ENCODE results near the gene OSBPL3.

The OSBPL3 gene

DNA sequence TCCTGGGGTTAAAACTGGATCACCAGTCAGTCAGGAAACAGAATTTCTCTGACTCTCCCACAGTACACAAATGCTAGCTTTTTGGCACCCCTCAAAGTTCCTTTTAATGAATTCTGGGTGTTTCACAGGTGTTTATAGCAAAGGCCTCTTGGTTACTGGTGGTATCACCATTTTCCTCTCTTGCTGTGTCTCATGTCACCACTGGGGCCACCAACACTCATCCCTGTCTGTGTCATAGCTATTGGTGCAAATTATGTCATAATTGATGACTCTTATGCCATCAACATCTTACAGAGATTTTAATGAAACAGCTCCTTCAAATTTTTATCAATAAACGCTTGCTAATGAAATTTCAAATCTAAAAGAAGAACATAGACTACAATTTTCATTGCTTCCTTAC, 27.7 kb upstream of the OSBPL3 start:
- Histone ChIP-seq H3K27me3 (ENCODE audit: control insufficient read depth, insufficient read depth, low read length) (no peaks in the 10 kb centered on the region), H3K4me3 (ENCODE audit: low read depth, low read length) (no peak overlapping the region), H3K4me1 (ENCODE audit: control insufficient read depth, insufficient read depth, low read length) (no peaks in the 10 kb centered on the region), H3K36me3 (ENCODE audit: control insufficient read depth, insufficient read depth, low read length) (no peaks in the 10 kb centered on the region), H3K9ac (ENCODE audit: low read depth, low read length) (no peak overlapping the region), H3K9me3 (ENCODE audit: control insufficient read depth, insufficient read depth, low read length) (no peaks in the 10 kb centered on the region)

DNA sequence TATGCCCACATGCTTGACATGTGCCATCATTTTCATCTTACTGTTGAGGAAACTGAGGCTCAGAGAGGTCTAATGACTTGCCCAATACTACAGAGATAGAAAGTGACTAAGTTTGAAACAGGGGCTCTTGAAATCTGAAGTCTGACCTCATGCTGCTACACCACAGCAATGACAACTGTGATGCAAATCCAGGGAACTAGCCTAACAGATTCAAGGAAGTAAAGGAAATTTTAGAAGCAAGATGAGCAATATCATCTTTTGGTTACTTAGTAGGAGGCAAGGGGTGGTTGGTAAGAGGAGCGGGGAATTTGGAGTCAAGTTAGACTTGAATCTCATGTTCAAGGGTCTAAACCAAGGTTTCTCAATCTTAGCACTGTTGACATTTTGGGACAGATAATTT, 26.3 kb upstream of the OSBPL3 start:
- no peak overlapping the region for H3K9ac ChIP-seq (ENCODE audit: low read depth, low read length)
- no peak overlapping the region for H3K4me3 ChIP-seq (ENCODE audit: low read depth, low read length)
- no peaks in the 10 kb centered on the region for H3K36me3 ChIP-seq (ENCODE audit: control insufficient read depth, insufficient read depth, low read length)
- H3K27me3 ChIP-seq (ENCODE audit: control insufficient read depth, insufficient read depth, low read length): no peaks in the 10 kb centered on the region
- H3K4me1 ChIP-seq (ENCODE audit: control insufficient read depth, insufficient read depth, low read length): no peaks in the 10 kb centered on the region
- no peaks in the 10 kb centered on the region for H3K9me3 ChIP-seq (ENCODE audit: control insufficient read depth, insufficient read depth, low read length)

DNA sequence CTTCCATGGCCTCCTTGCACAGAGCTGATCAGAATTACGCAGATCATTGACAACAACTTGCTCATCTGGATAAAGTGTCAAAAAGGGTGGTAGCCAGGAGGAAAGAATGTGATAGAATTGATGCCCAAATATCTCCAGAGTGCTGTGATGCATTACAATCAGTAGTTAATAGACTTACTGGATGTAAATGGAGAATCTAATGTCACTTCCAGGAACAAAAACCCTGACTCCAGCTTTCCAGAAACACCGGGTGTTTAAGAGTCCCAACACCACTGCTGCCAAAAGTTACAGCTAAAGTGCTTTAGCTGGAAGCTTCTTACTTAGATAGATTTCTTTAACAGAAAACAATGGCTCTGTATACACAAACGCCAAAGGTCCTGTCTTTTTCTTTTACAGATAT, 25.7 kb upstream of the OSBPL3 start:
- Histone ChIP-seq H3K4me3 (ENCODE audit: low read depth, low read length) (no peak overlapping the region), H3K36me3 (ENCODE audit: control insufficient read depth, insufficient read depth, low read length) (no peaks in the 10 kb centered on the region), H3K9me3 (ENCODE audit: control insufficient read depth, insufficient read depth, low read length) (no peaks in the 10 kb centered on the region), H3K4me1 (ENCODE audit: control insufficient read depth, insufficient read depth, low read length) (no peaks in the 10 kb centered on the region), H3K9ac (ENCODE audit: low read depth, low read length) (no peak overlapping the region), H3K27me3 (ENCODE audit: control insufficient read depth, insufficient read depth, low read length) (no peaks in the 10 kb centered on the region)

DNA sequence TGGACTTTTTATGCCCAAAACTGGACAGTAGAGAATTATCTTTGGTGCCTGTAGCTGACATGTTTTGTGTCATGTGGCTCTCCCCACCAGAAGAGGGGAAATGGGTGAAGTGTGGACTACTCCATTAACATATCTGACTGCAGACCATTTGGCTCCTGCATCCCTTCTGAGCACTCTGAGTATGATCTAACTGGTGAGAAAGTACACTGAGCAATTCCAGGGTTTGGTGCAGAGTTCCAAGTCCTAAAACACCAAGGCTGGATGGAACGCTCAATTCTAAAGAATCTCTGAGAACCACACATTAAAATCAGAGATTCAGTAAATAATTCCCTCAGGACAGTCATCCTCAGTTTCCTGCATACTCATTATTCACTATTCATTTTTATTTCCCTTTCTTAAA, 22.8 kb upstream of the OSBPL3 start:
- H3K4me1 ChIP-seq (ENCODE audit: control insufficient read depth, insufficient read depth, low read length): no peaks in the 10 kb centered on the region
- H3K9me3 ChIP-seq (ENCODE audit: control insufficient read depth, insufficient read depth, low read length): no peaks in the 10 kb centered on the region
- H3K27me3 ChIP-seq (ENCODE audit: control insufficient read depth, insufficient read depth, low read length): no peaks in the 10 kb centered on the region
- H3K36me3 ChIP-seq (ENCODE audit: control insufficient read depth, insufficient read depth, low read length): no peaks in the 10 kb centered on the region
- H3K4me3 ChIP-seq (ENCODE audit: low read depth, low read length): no peak overlapping the region
- H3K9ac ChIP-seq (ENCODE audit: low read depth, low read length): no peak overlapping the region

DNA sequence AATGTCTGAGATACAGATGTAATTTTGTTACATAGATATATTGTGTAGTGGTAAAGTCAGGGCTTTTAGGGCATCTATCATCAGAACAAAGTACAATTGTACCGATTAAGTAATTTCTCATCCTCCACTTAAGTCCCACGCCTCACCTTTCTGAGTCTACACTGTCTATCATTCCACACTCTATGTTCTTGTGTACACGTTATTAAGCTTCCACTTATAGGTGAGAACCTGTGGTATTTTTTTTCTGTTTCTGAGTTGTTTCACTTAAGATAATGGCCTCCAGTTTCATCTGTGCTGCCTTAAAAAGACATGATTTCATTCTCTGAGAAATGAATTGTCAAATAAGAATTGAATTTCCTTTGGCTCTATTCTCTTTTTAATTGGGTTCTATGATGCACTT, 15.5 kb upstream of the OSBPL3 start:
- H3K4me3 ChIP-seq (ENCODE audit: low read depth, low read length): no peak overlapping the region
- no peaks in the 10 kb centered on the region for H3K36me3 ChIP-seq (ENCODE audit: control insufficient read depth, insufficient read depth, low read length)
- H3K27me3 ChIP-seq (ENCODE audit: control insufficient read depth, insufficient read depth, low read length): no peaks in the 10 kb centered on the region
- H3K9me3 ChIP-seq (ENCODE audit: control insufficient read depth, insufficient read depth, low read length): no peaks in the 10 kb centered on the region
- H3K4me1 ChIP-seq (ENCODE audit: control insufficient read depth, insufficient read depth, low read length): no peaks in the 10 kb centered on the region
- no peak overlapping the region for H3K9ac ChIP-seq (ENCODE audit: low read depth, low read length)

DNA sequence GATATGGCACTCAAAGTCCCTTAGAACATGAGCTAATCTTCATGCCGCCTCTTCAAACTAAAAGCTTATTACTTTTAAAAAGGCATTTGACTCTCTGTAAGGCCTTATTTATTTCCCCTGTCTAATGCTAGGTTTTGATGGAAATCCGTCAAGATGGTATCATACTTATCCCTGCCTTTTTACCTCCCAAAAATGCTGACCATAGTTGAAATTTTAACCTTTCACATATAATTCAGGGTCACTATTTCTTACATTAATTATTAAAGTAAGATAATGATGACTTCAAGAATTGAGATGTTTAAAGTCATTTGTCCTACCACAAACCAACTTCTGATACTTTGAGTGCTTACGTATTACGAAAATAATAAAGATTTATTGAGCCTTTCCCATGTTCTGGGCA, 12.3 kb upstream of the OSBPL3 start:
- H3K4me3 ChIP-seq (ENCODE audit: low read depth, low read length): no peak overlapping the region
- H3K9ac ChIP-seq (ENCODE audit: low read depth, low read length): no peak overlapping the region
- no peaks in the 10 kb centered on the region for H3K9me3 ChIP-seq (ENCODE audit: control insufficient read depth, insufficient read depth, low read length)
- no peaks in the 10 kb centered on the region for H3K4me1 ChIP-seq (ENCODE audit: control insufficient read depth, insufficient read depth, low read length)
- no peaks in the 10 kb centered on the region for H3K27me3 ChIP-seq (ENCODE audit: control insufficient read depth, insufficient read depth, low read length)
- H3K36me3 ChIP-seq (ENCODE audit: control insufficient read depth, insufficient read depth, low read length): no peaks in the 10 kb centered on the region

DNA sequence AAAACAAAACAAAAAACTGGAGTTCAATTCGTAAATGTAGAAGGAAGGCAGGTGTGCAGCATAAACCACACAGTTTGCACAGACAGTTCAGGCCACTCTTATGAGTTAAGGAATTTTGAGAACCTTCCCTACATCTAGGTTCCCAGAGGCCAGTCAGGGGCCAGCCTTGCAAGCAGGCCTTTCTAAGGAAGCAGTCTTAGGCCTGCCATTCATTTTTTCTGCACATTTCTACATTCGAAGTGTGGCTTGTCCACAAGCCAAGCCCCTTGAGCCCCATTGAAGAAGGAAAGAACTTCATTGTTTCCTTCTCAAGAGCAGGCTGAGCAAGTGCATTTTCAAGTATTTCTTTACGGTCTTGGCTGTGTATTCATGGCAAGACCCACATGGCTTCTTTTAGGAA, 11.4 kb upstream of the OSBPL3 start:
- Histone ChIP-seq H3K9me3 (ENCODE audit: control insufficient read depth, insufficient read depth, low read length) (no peaks in the 10 kb centered on the region), H3K9ac (ENCODE audit: low read depth, low read length) (no peak overlapping the region), H3K36me3 (ENCODE audit: control insufficient read depth, insufficient read depth, low read length) (no peaks in the 10 kb centered on the region), H3K4me3 (ENCODE audit: low read depth, low read length) (no peak overlapping the region), H3K27me3 (ENCODE audit: control insufficient read depth, insufficient read depth, low read length) (no peaks in the 10 kb centered on the region), H3K4me1 (ENCODE audit: control insufficient read depth, insufficient read depth, low read length) (no peaks in the 10 kb centered on the region)

DNA sequence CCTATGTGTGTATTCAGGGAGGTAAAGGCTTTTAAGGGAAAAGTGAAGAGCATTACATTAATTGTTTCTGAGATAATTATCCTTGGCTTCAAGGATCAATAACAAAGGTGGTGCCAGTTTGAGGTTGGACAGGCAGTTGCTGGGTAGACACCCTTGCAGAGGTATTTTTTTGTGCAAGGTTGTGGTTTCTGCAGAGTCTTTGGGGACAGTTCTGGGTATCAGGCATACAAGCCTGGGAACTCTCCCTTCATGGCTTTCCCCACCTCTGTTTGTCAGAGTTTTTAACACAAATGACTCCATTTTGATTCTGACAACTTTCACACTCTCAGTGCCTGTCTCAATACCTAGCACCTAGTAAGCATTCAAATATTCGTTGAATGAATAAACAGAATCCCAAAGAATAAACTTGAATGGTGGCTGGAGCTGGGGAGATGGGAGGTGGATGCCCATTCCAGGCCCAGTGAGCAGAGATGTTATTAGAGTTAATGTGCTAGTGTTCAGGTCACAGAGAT, 7.4 kb upstream of the OSBPL3 start:
- Histone ChIP-seq H3K27me3 (ENCODE audit: control insufficient read depth, insufficient read depth, low read length) (peaks cover 12% of the 10 kb centered on the region), H3K4me3 (ENCODE audit: low read depth, low read length) (no peak overlapping the region), H3K4me1 (ENCODE audit: control insufficient read depth, insufficient read depth, low read length) (peaks cover 4% of the 10 kb centered on the region), H3K36me3 (ENCODE audit: control insufficient read depth, insufficient read depth, low read length) (no peaks in the 10 kb centered on the region), H3K9me3 (ENCODE audit: control insufficient read depth, insufficient read depth, low read length) (no peaks in the 10 kb centered on the region), H3K9ac (ENCODE audit: low read depth, low read length) (no peak overlapping the region)

DNA sequence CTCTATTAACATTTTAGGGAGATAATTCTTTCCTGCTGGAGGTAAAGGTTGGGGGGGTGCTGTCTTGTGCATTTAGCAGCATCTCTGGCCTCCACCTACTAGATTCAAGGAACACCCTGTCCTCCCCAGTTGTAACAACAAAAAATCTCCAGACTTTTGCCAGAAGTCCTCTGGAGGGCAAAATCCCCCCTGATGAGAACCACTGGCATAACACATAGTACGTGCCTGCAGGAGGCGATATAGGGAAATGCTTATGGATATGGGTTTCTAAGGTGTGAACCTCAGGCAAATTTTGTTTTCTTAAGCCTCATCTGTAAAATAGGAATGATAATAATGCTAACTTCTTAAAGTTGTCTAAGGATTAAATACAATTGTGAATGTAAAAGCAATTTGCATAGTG, 2.9 kb upstream of the OSBPL3 start:
- no peak overlapping the region for H3K4me3 ChIP-seq (ENCODE audit: low read depth, low read length)
- no peak overlapping the region for H3K9ac ChIP-seq (ENCODE audit: low read depth, low read length)
- peaks cover 38% of the 10 kb centered on the region for H3K27me3 ChIP-seq (ENCODE audit: control insufficient read depth, insufficient read depth, low read length)
- peaks cover 11% of the 10 kb centered on the region for H3K4me1 ChIP-seq (ENCODE audit: control insufficient read depth, insufficient read depth, low read length)
- H3K36me3 ChIP-seq (ENCODE audit: control insufficient read depth, insufficient read depth, low read length): no peaks in the 10 kb centered on the region
- no peaks in the 10 kb centered on the region for H3K9me3 ChIP-seq (ENCODE audit: control insufficient read depth, insufficient read depth, low read length)

DNA sequence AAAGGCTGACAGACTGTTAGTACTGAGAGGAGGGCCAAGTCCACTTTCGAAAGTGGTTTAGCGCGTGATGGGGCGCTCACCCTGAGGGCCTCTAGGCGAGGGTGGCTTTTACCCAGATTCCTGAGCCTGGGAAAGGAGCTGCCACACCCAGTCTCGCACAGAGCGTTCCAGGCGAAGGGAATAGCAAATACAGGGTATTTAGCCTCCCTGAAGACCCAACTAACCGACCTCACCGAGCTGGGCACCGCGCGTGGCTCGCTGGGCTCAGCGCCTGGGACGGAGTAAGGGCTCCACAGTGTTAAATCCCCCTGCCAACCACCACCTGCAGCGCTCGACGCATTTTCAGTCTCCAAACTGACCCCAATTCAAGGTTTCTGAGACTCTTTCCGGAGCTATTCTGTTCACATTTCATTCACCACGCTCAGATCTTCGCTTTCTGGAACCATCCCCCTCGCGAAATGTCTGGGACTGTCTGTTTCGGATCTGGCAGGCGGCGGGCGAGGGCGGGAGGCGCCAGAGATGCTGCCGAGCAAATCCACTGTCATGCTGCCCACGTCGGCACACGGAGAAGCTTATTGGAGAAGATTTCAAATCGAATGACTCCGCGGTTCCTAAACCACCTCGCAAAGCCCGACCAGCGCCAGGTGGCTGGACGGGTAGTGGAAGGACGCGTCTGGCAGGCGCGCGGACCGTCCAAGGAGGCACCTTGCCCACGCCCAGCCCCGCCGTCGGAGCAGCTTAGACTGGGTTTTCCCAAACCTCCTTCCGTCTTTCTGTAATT, 1.4 kb upstream of the OSBPL3 start:
- Histone ChIP-seq H3K9me3 (ENCODE audit: control insufficient read depth, insufficient read depth, low read length) (no peaks in the 10 kb centered on the region), H3K9ac (ENCODE audit: low read depth, low read length) (no peak overlapping the region), H3K27me3 (ENCODE audit: control insufficient read depth, insufficient read depth, low read length) (peaks cover 39% of the 10 kb centered on the region), H3K36me3 (ENCODE audit: control insufficient read depth, insufficient read depth, low read length) (no peaks in the 10 kb centered on the region), H3K4me1 (ENCODE audit: control insufficient read depth, insufficient read depth, low read length) (peaks cover 11% of the 10 kb centered on the region), H3K4me3 (ENCODE audit: low read depth, low read length) (peak overlapping the region; percentile 40)

DNA sequence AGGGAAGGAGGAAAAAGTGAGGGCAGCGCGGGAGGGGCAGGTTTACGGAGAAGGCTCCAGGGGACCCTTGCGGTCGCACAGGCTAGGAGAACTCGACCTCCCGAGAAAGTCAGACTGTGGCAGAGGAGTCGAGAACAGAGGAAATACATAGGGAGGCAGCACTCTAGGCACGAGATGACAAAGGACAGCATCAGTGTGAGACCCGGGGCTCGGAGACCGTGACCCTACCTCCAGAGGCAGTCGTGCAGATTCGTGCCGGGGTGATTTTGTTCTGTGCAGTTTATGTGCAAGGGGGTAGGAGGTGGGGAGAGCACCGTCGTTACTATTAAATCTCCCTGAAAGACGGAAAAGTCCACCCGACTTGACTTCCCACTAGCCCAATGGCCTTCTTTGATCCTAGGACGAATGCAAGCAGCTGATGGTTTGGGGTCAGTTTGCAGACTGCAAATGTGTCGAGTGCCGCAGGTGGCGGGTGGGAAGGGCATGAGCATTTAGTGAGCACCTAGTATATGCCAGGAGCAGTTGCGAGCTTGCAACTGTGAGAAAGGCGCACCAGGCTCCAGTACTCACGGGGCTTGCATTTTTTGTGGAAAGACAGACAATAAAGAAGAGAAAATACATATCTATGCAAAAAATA, 674 bp upstream of the OSBPL3 start:
- peak overlapping the region; percentile 20 for H3K9ac ChIP-seq (ENCODE audit: low read depth, low read length)
- H3K36me3 ChIP-seq (ENCODE audit: control insufficient read depth, insufficient read depth, low read length): no peaks in the 10 kb centered on the region
- H3K9me3 ChIP-seq (ENCODE audit: control insufficient read depth, insufficient read depth, low read length): no peaks in the 10 kb centered on the region
- H3K4me1 ChIP-seq (ENCODE audit: control insufficient read depth, insufficient read depth, low read length): peaks cover 11% of the 10 kb centered on the region
- H3K4me3 ChIP-seq (ENCODE audit: low read depth, low read length): peak overlapping the region; percentile 40
- H3K27me3 ChIP-seq (ENCODE audit: control insufficient read depth, insufficient read depth, low read length): peaks cover 39% of the 10 kb centered on the region

DNA sequence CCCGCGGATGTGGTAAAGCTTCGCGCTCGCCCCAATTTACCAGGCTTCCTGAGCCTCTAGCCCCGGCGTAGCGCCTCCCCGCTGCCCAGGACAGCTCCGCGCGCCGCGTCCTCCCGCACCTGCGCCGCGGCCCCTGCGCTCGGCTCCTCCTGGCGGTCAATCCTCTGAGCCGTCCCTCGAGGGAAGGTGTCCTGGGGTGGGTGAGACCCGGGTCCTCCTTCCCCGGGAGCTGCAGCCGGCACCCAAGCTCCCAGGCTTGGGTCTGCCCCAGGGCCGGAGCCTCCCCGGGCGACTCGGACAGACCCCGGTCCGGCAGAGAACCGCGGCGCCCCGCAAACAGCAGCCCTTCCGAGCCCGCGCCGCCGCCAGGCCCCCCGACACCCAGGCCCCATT, 512 bp downstream of the OSBPL3 start:
- Histone ChIP-seq H3K4me1 (ENCODE audit: control insufficient read depth, insufficient read depth, low read length) (peaks cover 11% of the 10 kb centered on the region), H3K27me3 (ENCODE audit: control insufficient read depth, insufficient read depth, low read length) (peaks cover 39% of the 10 kb centered on the region), H3K9me3 (ENCODE audit: control insufficient read depth, insufficient read depth, low read length) (no peaks in the 10 kb centered on the region), H3K36me3 (ENCODE audit: control insufficient read depth, insufficient read depth, low read length) (no peaks in the 10 kb centered on the region), H3K9ac (ENCODE audit: low read depth, low read length) (peak overlapping the region; percentile 79), H3K4me3 (ENCODE audit: low read depth, low read length) (peak overlapping the region; percentile 68)
